ENCODE results near the gene USP40.

The USP40 gene

DNA sequence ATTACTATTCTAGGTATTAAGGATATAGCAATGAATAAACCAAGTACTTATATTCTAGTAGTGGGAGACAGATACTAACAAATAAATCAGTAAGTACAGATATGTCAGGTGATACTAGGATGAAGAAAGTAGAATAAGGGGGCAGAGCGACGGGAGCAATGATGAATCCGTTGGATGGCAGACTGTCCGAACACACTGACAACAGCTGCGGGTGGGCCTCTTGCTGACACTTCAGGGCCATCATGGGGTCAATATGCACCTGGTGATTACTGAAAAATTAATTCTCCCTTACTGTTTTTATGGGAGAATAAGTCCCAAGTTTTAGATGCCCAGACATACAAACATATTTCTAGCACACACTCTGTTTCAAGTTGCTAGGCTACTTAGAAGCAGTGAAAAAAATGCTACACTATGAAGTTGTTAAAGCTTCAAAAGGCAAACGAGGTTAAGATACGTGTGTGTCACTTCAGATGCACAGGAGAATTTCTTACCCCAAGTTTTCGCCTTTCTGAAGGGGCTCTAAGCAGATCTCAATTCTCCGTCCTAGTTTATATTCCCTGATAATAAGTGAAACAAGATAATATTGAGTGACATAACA is 78.7 kb downstream of the USP40 start:
- H3K9ac ChIP-seq (ENCODE audit: low read length), result no peak overlapping the region
- no peak overlapping the region for H2AFZ ChIP-seq (ENCODE audit: low read depth, low read length)
- H3K4me3 ChIP-seq (ENCODE audit: low read length), result no peak overlapping the region
- TF ChIP-seq, protein P1, sequence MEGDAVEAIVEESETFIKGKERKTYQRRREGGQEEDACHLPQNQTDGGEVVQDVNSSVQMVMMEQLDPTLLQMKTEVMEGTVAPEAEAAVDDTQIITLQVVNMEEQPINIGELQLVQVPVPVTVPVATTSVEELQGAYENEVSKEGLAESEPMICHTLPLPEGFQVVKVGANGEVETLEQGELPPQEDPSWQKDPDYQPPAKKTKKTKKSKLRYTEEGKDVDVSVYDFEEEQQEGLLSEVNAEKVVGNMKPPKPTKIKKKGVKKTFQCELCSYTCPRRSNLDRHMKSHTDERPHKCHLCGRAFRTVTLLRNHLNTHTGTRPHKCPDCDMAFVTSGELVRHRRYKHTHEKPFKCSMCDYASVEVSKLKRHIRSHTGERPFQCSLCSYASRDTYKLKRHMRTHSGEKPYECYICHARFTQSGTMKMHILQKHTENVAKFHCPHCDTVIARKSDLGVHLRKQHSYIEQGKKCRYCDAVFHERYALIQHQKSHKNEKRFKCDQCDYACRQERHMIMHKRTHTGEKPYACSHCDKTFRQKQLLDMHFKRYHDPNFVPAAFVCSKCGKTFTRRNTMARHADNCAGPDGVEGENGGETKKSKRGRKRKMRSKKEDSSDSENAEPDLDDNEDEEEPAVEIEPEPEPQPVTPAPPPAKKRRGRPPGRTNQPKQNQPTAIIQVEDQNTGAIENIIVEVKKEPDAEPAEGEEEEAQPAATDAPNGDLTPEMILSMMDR (IDR thresholded peaks at IDR 0.05; ENCODE audit: low read depth, low read length), result no peak
- no peak for TF ChIP-seq EZH2phosphoT487 (IDR thresholded peaks at IDR 0.05; ENCODE audit: low read depth)
- no peak overlapping the region for H3K27ac ChIP-seq (ENCODE audit: low read length)
- H3K9me3 ChIP-seq (ENCODE audit: insufficient read depth, low read length), result no peaks in the 10 kb centered on the region
- H3K27me3 ChIP-seq (ENCODE audit: low read depth, low read length), result no peaks in the 10 kb centered on the region
- no peak overlapping the region for H3K4me2 ChIP-seq (ENCODE audit: low read length)
- H3K4me1 ChIP-seq (ENCODE audit: low read length), result no peaks in the 10 kb centered on the region
- no peaks in the 10 kb centered on the region for H3K36me3 ChIP-seq (replicated peaks; ENCODE audit: low read depth, low read length)
- H4K20me1 ChIP-seq (ENCODE audit: insufficient read depth, low read length), result no peaks in the 10 kb centered on the region
- H3K79me2 ChIP-seq (ENCODE audit: low read length), result no peaks in the 10 kb centered on the region

DNA sequence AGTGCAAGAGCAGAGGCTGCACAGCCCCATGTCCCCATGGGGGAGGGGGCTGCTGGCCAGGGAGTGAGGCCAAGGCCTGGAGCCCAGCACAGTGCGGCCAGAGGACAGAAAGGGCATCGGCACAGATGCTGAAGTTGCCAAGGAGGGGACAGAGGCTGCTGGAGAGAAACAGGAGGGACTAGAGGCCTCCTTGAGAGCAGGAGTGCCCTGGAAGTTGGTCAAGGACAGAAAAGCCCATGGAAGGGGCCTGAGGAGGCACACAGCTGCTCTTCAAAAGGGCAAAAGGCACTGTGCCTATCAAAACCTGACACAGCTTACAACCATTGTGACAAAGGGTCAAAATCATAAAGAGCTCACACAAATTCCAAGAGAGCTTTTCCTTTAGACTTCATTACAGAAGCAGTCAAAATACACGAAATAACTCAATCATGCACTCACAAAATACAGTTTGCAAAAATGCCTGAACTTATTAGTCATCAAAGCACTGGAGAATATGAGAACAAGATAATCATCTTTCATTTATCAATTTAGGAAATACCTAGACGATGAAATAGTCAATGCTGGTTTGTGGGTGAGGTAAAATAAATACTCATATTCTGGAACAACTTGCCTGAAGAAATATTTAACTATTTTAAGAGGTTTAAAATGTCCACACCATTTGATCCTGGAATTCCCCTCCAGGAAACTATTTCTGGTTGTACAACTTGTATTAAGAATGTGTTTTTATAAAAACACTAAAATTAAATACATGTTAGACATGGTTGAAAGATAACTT is 79.6 kb downstream of the USP40 start:
- no peak overlapping the region for H3K4me2 ChIP-seq (ENCODE audit: low read length)
- H3K9ac ChIP-seq (ENCODE audit: low read length), result no peak overlapping the region
- no peak overlapping the region for H3K4me3 ChIP-seq (ENCODE audit: low read length)
- TF ChIP-seq, protein P1 (IDR thresholded peaks at IDR 0.05; ENCODE audit: low read depth, low read length), result no peak
- no peak for TF ChIP-seq EZH2phosphoT487 (IDR thresholded peaks at IDR 0.05; ENCODE audit: low read depth)
- no peaks in the 10 kb centered on the region for H3K27me3 ChIP-seq (ENCODE audit: low read depth, low read length)
- H3K79me2 ChIP-seq (ENCODE audit: low read length), result no peaks in the 10 kb centered on the region
- H3K36me3 ChIP-seq (replicated peaks; ENCODE audit: low read depth, low read length), result no peaks in the 10 kb centered on the region
- no peak overlapping the region for H3K27ac ChIP-seq (ENCODE audit: low read length)
- no peaks in the 10 kb centered on the region for H3K4me1 ChIP-seq (ENCODE audit: low read length)
- no peak overlapping the region for H2AFZ ChIP-seq (ENCODE audit: low read depth, low read length)
- H4K20me1 ChIP-seq (ENCODE audit: insufficient read depth, low read length), result no peaks in the 10 kb centered on the region
- no peaks in the 10 kb centered on the region for H3K9me3 ChIP-seq (ENCODE audit: insufficient read depth, low read length)

DNA sequence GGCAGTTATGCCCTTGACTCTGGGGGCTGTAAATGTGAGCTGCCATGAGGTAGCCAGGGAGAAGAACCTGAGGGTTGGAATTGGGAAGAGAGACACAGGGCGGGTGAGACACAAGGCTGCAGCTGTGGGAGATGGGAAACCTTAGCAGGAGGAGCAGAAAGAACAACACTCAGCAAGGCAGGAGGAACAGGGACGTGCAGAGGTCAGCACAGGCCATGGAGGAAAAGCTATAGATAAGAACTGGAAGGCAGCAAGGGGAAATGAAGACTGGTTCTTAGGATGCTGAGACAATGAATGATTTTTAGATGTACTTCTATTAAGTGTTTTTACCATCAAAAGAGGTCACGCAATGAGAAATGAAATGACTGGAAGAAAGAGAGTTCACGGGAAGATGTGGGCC is 80.2 kb downstream of the USP40 start:
- H2AFZ ChIP-seq (ENCODE audit: low read depth, low read length), result no peak overlapping the region
- H3K4me3 ChIP-seq (ENCODE audit: low read length), result no peak overlapping the region
- no peaks in the 10 kb centered on the region for H3K36me3 ChIP-seq (replicated peaks; ENCODE audit: low read depth, low read length)
- H3K79me2 ChIP-seq (ENCODE audit: low read length), result no peaks in the 10 kb centered on the region
- no peaks in the 10 kb centered on the region for H3K9me3 ChIP-seq (ENCODE audit: insufficient read depth, low read length)
- H3K27ac ChIP-seq (ENCODE audit: low read length), result no peak overlapping the region
- no peak overlapping the region for H3K4me2 ChIP-seq (ENCODE audit: low read length)
- H3K9ac ChIP-seq (ENCODE audit: low read length), result no peak overlapping the region
- H3K4me1 ChIP-seq (ENCODE audit: low read length), result no peaks in the 10 kb centered on the region
- no peaks in the 10 kb centered on the region for H3K27me3 ChIP-seq (ENCODE audit: low read depth, low read length)
- no peaks in the 10 kb centered on the region for H4K20me1 ChIP-seq (ENCODE audit: insufficient read depth, low read length)
- TF ChIP-seq, protein P1 (IDR thresholded peaks at IDR 0.05; ENCODE audit: low read depth, low read length), result no peak
- TF ChIP-seq EZH2phosphoT487 (IDR thresholded peaks at IDR 0.05; ENCODE audit: low read depth), result no peak

DNA sequence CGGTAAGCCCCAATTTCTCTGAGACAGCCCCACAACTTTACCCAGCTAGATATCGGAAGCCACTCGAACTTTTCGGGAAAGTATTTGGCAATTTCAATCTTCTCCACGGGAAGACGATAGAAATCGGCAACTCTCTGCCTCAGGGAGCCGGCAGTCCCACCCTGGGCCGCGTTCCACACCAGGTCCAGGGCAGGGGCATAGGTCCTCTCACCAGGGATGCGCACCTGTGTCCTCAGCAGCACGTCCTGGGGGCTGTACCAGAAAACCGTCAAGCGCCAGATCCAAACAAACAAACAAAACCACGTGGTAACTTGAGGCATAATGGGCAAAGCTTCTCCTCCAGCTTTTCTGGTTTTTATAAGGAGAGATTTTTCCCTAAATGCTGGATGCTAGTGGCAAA is 80.9 kb downstream of the USP40 start:
- H3K27me3 ChIP-seq (ENCODE audit: low read depth, low read length), result no peaks in the 10 kb centered on the region
- no peaks in the 10 kb centered on the region for H3K4me1 ChIP-seq (ENCODE audit: low read length)
- no peak overlapping the region for H3K27ac ChIP-seq (ENCODE audit: low read length)
- H4K20me1 ChIP-seq (ENCODE audit: insufficient read depth, low read length), result no peaks in the 10 kb centered on the region
- no peak overlapping the region for H3K4me2 ChIP-seq (ENCODE audit: low read length)
- no peak overlapping the region for H2AFZ ChIP-seq (ENCODE audit: low read depth, low read length)
- no peaks in the 10 kb centered on the region for H3K36me3 ChIP-seq (replicated peaks; ENCODE audit: low read depth, low read length)
- TF ChIP-seq EZH2phosphoT487 (IDR thresholded peaks at IDR 0.05; ENCODE audit: low read depth), result no peak
- TF ChIP-seq, protein P1 (IDR thresholded peaks at IDR 0.05; ENCODE audit: low read depth, low read length), result no peak
- no peaks in the 10 kb centered on the region for H3K9me3 ChIP-seq (ENCODE audit: insufficient read depth, low read length)
- H3K79me2 ChIP-seq (ENCODE audit: low read length), result no peaks in the 10 kb centered on the region
- H3K4me3 ChIP-seq (ENCODE audit: low read length), result no peak overlapping the region
- H3K9ac ChIP-seq (ENCODE audit: low read length), result no peak overlapping the region

All from OCI-LY3 (cell line).